ENCODE results near the gene IFI44L.

Gene IFI44L

GRCh38 chr1:78619803-78620579 is at the start of gene IFI44L:
TSS of gene IFI44L (plus strand) at chr1:78620448. CDS start at chr1:78627916, 7,468 bp downstream.
- peak; percentile 48 for DNase-seq (ENCODE audit: low read depth)

GRCh38 chr1:78570539-78570938 is 49.7 kb upstream of the IFI44L start:
- no peak for DNase-seq (ENCODE audit: low read depth)

GRCh38 chr1:78577257-78578100 is 42.8 kb upstream of the IFI44L start:
- no peak for DNase-seq (ENCODE audit: low read depth)

- DNase-seq (ENCODE audit: low read depth): no peak
Observed at GRCh38 chr1:78586572-78586971, 33.7 kb upstream of the IFI44L start.

- DNase-seq (ENCODE audit: low read depth): no peak
Observed at GRCh38 chr1:78587211-78587610, 33.0 kb upstream of the IFI44L start.

- peak; percentile 32 for DNase-seq (ENCODE audit: low read depth)
Observed at GRCh38 chr1:78591971-78592370, 28.3 kb upstream of the IFI44L start.

- DNase-seq (ENCODE audit: low read depth): no peak
Observed at GRCh38 chr1:78599294-78599693, 21.0 kb upstream of the IFI44L start.

GRCh38 chr1:78601068-78601467 is 19.2 kb upstream of the IFI44L start:
- no peak for DNase-seq (ENCODE audit: low read depth)

- DNase-seq (ENCODE audit: low read depth): no peak
Observed at GRCh38 chr1:78603206-78603605, 17.0 kb upstream of the IFI44L start.

GRCh38 chr1:78604643-78605042 is 15.6 kb upstream of the IFI44L start:
- DNase-seq (ENCODE audit: low read depth): no peak

GRCh38 chr1:78606274-78606673 is 14.0 kb upstream of the IFI44L start:
- no peak for DNase-seq (ENCODE audit: low read depth)

- DNase-seq (ENCODE audit: low read depth): no peak
Observed at GRCh38 chr1:78607334-78607927, 12.8 kb upstream of the IFI44L start.

GRCh38 chr1:78607944-78608343 is 12.3 kb upstream of the IFI44L start:
- DNase-seq (ENCODE audit: low read depth): no peak

GRCh38 chr1:78617615-78618026 is 2.6 kb upstream of the IFI44L start:
- peak; percentile 87 for DNase-seq (ENCODE audit: low read depth)

GRCh38 chr1:78619032-78619431 is 1.2 kb upstream of the IFI44L start:
- DNase-seq (ENCODE audit: low read depth): no peak

- DNase-seq (ENCODE audit: low read depth): no peak
Observed at GRCh38 chr1:78619446-78619802, 824 bp upstream of the IFI44L start.

GRCh38 chr1:78620666-78621065 is 418 bp downstream of the IFI44L start:
- DNase-seq (ENCODE audit: low read depth): no peak

- peak; percentile 47 for DNase-seq (ENCODE audit: low read depth)
Observed at GRCh38 chr1:78622548-78622947, 2.3 kb downstream of the IFI44L start.

GRCh38 chr1:78624035-78624434 is 3.8 kb downstream of the IFI44L start:
- no peak for DNase-seq (ENCODE audit: low read depth)

GRCh38 chr1:78627321-78627720 is 7.1 kb downstream of the IFI44L start:
- DNase-seq (ENCODE audit: low read depth): no peak

- DNase-seq (ENCODE audit: low read depth): no peak
Observed at GRCh38 chr1:78630600-78630999, 10.4 kb downstream of the IFI44L start.

GRCh38 chr1:78633209-78633608 is 13.0 kb downstream of the IFI44L start:
- no peak for DNase-seq (ENCODE audit: low read depth)

- DNase-seq (ENCODE audit: low read depth): no peak
Observed at GRCh38 chr1:78640462-78640861, 20.2 kb downstream of the IFI44L start.

Measured in stromal cell of bone marrow (primary cell).